DND-41 (cell line): ENCODE results near the gene PLAC8.

Source experiments
- CTCF ChIP-seq: IDR thresholded peaks from 2 replicates; pipeline ENCODE4 v1.5.1; 2012; ENCODE audit warnings: borderline replicate concordance, low read length, moderate library complexity, mild to moderate bottlenecking; ENCODE audit not compliant: poor library complexity, severe bottlenecking; ENCODE audit errors: extremely low read depth
- EZH2 ChIP-seq: IDR thresholded peaks from 3 replicates; pipeline ENCODE4 v1.6.1; 2012; ENCODE audit warnings: borderline replicate concordance, low read depth, mild to moderate bottlenecking, moderate library complexity, low read length, inconsistent platforms; ENCODE audit not compliant: severe bottlenecking

GRCh38 chr4:83109480-83110222 is 4.9 kb downstream of the PLAC8 start:
- TF ChIP-seq CTCF (no peak), EZH2 (no peak)
